Activated naive CD8-positive, alpha-beta T cell treated with anti-CD3 and anti-CD28 coated beads, Interleukin-2, amount 10 ng/mL, durations not matched to agents 7 days and 5 days (primary cell): ENCODE data around the gene TOPAZ1. TPM values are rescaled to one million over a fixed set of nuclear protein-coding genes. Genes with fewer than 3 reads are reported as not detected.

ENCODE experiments used
- ATAC-seq: fragments of 150-1000 bp; cut with Tn5 transposase; one replicate; pipeline ENCODE4 v1.10.0; 2021; ENCODE audit warnings: low read depth, moderate library complexity
- POLR2A ChIA-PET: fragments of 350-600 bp; sonication (Branson Sonifier 250); formaldehyde crosslinking; loops from one replicate; lab custom pipeline; 2021; ENCODE audit warnings: antibody characterized with exemption; lab: Charles Lee
- DNase-seq: peaks from one replicate; pipeline ENCODE4 v3.0.0; 2021
- H3K27ac Mint-ChIP-seq: one replicate; pipeline ENCODE4 v1.8.0; 2022; ENCODE audit warnings: mild to moderate bottlenecking, mixed read lengths
- H3K27me3 Mint-ChIP-seq: one replicate; pipeline ENCODE4 v1.8.0; 2022; ENCODE audit warnings: mild to moderate bottlenecking, moderate library complexity, mixed read lengths
- H3K36me3 Mint-ChIP-seq: one replicate; pipeline ENCODE4 v1.8.0; 2021; ENCODE audit warnings: mild to moderate bottlenecking, mixed read lengths
- H3K4me1 Mint-ChIP-seq: one replicate; pipeline ENCODE4 v1.8.0; 2021; ENCODE audit warnings: mixed read lengths
- H3K4me3 Mint-ChIP-seq: one replicate; pipeline ENCODE4 v1.8.0; 2022; ENCODE audit warnings: mild to moderate bottlenecking, moderate library complexity, mixed read lengths
- H3K9me3 Mint-ChIP-seq: one replicate; pipeline ENCODE4 v1.8.0; 2021; ENCODE audit warnings: mixed read lengths
- total RNA-seq, 2 experiments: library from RNA; stranded (reverse); gene quantifications; one replicate each; pipeline ENCODE4 v1.2.3, GENCODE V29; 2021

Gene TOPAZ1
- total RNA-seq: not detected

DNA sequence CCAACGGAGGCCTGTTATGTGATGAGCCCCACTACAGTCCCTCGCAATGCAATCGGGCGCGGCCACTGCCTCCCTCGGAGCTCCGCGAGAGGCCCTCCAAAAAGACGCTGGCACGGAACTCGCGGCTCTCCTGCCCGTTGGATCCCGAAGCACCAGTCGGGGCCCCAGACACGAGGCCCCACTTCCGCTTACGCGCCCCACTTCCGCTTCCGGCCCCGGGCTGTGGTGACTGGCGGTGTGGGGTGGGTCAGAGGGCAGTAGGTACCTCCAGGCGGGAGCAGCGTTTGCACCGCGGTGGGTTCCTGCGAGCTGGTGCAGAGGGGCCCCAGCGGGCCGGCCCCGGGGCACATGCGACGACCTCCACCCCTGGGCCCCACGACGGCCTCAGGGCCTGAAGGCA is at the start of gene TOPAZ1:
Gene TOPAZ1 (plus strand): TSS at position 181 of the 400 bp plus-strand sequence. CDS start 168 bp downstream, at position 349.
- DNase-seq: no peak
- H3K4me3 Mint-ChIP-seq: no peak within 1 kb of the TSS
- POLR2A ChIA-PET: no interaction called here
- H3K9me3 Mint-ChIP-seq: peaks cover 4% of the 10 kb centered on the region
- H3K27ac Mint-ChIP-seq: no peak within 1 kb of the TSS
- H3K27me3 Mint-ChIP-seq: peaks cover 32% of the 10 kb centered on the region
- no peak for ATAC-seq
- H3K4me1 Mint-ChIP-seq: no peaks in the 10 kb centered on the region
- no peaks in the 10 kb centered on the region for H3K36me3 Mint-ChIP-seq

DNA sequence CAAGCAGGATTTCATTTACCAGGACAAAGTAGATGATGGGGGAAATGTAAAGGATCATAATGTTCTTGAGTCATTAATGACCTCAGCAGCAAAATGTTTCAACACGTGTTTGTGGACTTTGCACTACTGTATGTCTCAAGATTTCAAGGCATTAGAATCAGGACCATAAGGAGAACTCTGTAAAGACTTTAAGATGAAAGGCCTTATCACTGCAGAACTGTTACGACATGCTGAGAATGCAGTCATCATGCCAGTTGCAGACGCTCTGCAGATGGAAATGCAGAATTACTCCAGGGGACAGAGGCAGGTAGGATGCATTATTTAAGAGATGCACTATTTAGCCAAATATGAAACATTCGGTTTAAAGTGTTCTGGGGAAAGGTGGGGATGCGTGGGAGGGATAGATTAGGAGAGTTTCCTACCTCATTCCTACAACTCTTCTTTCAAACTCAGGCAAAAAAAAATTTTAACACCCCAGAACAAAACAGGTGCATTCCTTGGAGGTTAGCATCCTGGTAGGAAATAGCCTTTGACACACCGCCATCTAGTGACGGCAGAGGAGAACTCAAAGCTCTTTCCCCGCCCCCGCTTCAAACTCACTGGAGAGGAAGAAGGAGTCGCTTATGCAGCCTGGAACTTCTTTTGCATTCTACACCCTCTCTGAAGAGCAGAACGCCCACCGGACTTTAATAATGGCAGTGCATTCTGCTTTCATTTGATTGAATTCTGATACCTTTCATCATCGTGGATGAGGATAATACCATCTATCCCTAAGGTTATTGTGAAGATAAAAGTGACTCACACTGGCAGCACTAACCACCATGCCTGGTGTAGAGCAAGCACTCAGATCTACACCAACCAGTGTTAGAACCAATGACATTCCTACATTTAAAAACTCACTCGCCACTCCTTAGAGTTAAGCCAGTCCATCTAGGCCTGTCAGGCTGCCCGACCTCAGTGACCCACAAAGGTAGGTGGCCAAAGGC is 43.1 kb upstream of the TOPAZ1 start:
- Mint-ChIP-seq H3K27ac (no peak overlapping the region), H3K27me3 (peaks cover 12% of the 10 kb centered on the region), H3K9me3 (no peaks in the 10 kb centered on the region), H3K4me1 (no peaks in the 10 kb centered on the region), H3K36me3 (no peaks in the 10 kb centered on the region), H3K4me3 (no peak overlapping the region)
- ATAC-seq: peak; percentile 47
- DNase-seq: peak; percentile 49
- POLR2A ChIA-PET: interaction anchor here (0.9 kb wide), 1 partner anchor 342 kb away, joined by 3 read pairs; no protein-coding TSS in a partner anchor

DNA sequence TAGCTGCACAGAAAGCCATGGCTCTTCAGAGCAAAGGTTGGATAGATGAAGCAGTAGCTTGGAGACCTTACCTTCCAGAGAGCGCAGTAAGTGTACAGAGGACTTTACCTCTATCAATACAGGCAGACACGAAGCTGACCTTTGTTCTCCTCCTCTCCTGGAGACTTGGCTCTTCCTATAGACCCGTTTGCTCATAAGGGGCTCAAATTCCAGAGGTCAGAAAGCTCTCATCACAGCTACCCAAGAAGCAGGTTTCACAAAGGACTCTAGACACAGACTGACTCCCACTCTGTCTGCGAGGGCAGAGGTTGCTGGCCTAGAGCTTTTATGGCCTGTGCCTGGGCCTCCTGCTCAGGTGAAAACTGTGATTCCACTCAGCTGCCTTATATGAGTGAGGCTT is 35.4 kb upstream of the TOPAZ1 start:
- Mint-ChIP-seq H3K27me3 (peaks cover 30% of the 10 kb centered on the region), H3K9me3 (no peaks in the 10 kb centered on the region), H3K27ac (no peak overlapping the region), H3K4me3 (no peak overlapping the region), H3K4me1 (peaks cover 14% of the 10 kb centered on the region), H3K36me3 (no peaks in the 10 kb centered on the region)
- ATAC-seq: no peak
- DNase-seq: no peak
- POLR2A ChIA-PET: no interaction called here

DNA sequence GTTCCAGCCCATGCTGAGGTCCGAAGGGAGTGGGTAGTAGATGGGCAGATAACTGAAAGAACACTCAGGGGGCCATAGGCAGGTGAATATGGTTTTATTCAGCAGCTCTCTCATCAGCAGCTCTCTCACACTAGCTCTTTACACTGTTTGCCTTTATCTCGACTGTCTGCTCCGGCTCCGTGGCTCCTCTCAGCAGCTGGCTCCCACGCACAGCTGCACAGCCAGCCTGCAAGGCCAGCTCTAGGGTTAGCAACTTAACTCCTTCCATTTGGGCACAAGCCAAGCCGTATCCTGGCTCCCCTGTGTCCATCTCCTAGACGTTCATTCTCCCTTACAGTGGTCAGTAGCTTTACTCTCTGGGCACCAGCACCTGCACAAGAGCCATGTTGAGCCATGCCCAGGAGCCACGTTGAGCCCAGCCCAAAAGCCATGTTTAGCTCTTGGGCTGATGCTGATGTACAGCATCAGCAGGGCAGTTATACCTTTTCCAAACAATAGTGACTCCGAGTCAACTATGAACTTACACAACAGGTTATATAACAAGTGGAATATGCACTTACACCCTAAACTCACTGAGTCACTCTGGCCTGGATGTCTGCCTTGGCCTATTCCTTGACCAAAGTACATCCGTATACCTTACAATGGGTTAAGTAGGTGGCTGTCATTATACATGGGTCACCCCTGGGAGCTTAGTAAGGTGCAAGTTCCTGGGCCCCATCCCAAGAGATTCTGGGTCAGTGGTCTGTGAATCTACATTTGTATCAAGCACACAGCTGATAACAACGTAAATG is 34.6 kb upstream of the TOPAZ1 start:
- ATAC-seq (no peak), DNase-seq (no peak)
- Mint-ChIP-seq H3K4me3 (no peak overlapping the region), H3K4me1 (peaks cover 14% of the 10 kb centered on the region), H3K9me3 (no peaks in the 10 kb centered on the region), H3K27me3 (peaks cover 31% of the 10 kb centered on the region), H3K36me3 (no peaks in the 10 kb centered on the region), H3K27ac (no peak overlapping the region)
- POLR2A ChIA-PET: no interaction called here

DNA sequence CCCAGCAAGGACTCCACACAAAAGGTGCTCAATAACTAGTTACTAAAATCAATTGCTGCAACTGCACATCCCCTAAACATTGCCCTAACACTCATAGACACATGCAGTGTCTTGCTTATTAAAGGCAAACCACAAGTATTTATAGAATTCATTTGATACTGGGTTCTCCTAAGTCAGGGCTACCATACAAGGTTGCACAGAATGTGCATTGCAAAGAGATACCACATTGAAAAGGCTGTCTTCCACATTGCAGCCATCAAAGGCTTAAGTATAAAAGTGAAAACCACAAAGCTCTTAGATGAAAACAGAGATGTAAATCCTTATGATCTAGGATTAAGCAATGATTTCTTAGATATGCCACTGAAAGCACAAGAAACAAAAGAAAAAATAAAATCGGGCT is 33.6 kb upstream of the TOPAZ1 start:
- Mint-ChIP-seq H3K36me3 (no peaks in the 10 kb centered on the region), H3K27ac (no peak overlapping the region), H3K9me3 (no peaks in the 10 kb centered on the region), H3K4me1 (peaks cover 14% of the 10 kb centered on the region), H3K4me3 (peak overlapping the region; percentile 49), H3K27me3 (peaks cover 37% of the 10 kb centered on the region)
- ATAC-seq (peak; percentile 86), DNase-seq (no peak)
- POLR2A ChIA-PET: no interaction called here

DNA sequence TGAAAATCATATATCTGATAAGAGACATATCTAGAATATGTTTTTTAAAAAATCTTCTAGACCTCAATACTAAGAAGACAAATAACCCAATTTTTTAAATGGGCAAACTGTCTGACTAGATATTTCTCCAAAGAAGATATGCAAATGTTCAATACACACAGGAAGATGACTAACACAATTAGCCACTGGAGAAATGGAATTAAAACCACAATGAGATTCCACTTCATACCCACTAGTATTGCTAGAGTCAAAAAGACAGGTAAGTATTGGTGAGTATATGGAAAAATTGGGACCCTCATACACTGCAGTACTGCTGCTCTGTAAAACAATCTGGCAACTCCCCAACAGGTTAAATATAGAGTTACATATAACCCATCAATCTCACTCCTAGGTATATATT is 33.1 kb upstream of the TOPAZ1 start:
- POLR2A ChIA-PET: no interaction called here
- no peak for ATAC-seq
- H3K36me3 Mint-ChIP-seq: no peaks in the 10 kb centered on the region
- DNase-seq: no peak
- H3K9me3 Mint-ChIP-seq: no peaks in the 10 kb centered on the region
- peak overlapping the region; percentile 49 for H3K4me3 Mint-ChIP-seq
- peaks cover 14% of the 10 kb centered on the region for H3K4me1 Mint-ChIP-seq
- peaks cover 40% of the 10 kb centered on the region for H3K27me3 Mint-ChIP-seq
- H3K27ac Mint-ChIP-seq: no peak overlapping the region

DNA sequence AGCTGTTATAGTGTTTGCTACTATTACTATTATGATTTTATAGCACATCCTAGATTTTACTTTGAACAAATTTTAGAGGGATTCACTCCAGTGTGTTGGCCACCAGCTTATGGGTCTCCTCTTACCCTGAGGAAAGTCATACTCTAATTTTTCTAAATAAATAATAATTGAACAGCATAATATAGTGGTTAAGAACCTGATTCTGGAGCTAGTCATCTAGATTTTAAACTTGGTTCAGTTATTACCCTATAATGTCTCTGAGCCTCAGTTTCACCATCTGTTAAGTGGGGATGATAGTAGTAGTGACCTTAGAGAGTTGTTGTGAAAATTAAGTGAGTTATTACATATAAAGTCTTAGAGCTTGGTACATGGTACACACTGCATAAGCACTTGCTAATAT is 30.7 kb upstream of the TOPAZ1 start:
- POLR2A ChIA-PET: no interaction called here
- Mint-ChIP-seq H3K9me3 (peaks cover 2% of the 10 kb centered on the region), H3K4me3 (no peak overlapping the region), H3K27me3 (peaks cover 43% of the 10 kb centered on the region), H3K36me3 (no peaks in the 10 kb centered on the region), H3K27ac (no peak overlapping the region), H3K4me1 (peaks cover 14% of the 10 kb centered on the region)
- DNase-seq (no peak), ATAC-seq (no peak)

DNA sequence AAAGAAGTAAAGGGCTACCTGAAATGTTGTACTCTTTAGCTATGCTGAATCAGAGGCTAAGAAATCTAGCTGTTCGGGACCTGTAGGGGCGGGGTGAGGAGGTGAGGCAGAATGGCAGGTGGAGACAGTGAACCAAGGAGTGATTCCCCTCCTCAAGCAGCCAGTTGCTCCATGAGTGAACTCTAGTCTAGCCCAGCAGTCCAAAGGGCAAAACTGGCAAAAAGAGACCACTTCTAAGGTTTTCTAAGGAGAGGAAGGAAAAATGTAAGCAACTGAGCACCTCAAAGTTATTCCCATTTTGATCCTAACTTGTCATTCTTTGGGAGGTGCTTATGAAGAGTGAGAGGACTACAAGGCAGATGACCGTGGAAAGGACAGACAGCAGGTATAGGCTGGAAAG is 19.3 kb upstream of the TOPAZ1 start:
- peaks cover 1% of the 10 kb centered on the region for H3K36me3 Mint-ChIP-seq
- no peak overlapping the region for H3K4me3 Mint-ChIP-seq
- H3K27ac Mint-ChIP-seq: no peak overlapping the region
- ATAC-seq (no peak), DNase-seq (no peak)
- H3K4me1 Mint-ChIP-seq: peaks cover 3% of the 10 kb centered on the region
- peaks cover 42% of the 10 kb centered on the region for H3K27me3 Mint-ChIP-seq
- POLR2A ChIA-PET: no interaction called here
- peaks cover 2% of the 10 kb centered on the region for H3K9me3 Mint-ChIP-seq

DNA sequence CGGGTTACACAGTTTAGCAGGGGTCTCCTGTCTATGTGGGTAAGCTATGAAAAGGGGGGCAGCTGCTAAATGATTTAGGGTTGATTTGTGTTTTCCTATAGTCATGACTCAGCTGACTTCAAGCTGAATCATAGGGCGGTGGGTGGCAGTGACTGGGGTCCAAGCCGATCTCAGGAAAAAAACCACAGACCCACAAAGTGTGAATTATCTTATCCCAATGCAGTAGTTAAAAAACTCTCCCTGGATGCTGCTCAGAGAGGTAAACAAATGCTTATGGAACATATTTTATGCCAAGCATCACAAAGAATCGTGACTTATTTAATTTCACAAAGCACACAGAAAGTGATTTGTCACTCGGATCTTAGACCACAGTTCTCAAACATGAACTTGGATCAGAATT is 18.4 kb upstream of the TOPAZ1 start:
- Mint-ChIP-seq H3K9me3 (peaks cover 2% of the 10 kb centered on the region), H3K27me3 (peaks cover 37% of the 10 kb centered on the region), H3K4me3 (no peak overlapping the region), H3K36me3 (peaks cover 1% of the 10 kb centered on the region), H3K4me1 (peaks cover 4% of the 10 kb centered on the region), H3K27ac (no peak overlapping the region)
- DNase-seq: no peak
- POLR2A ChIA-PET: no interaction called here
- ATAC-seq: no peak

DNA sequence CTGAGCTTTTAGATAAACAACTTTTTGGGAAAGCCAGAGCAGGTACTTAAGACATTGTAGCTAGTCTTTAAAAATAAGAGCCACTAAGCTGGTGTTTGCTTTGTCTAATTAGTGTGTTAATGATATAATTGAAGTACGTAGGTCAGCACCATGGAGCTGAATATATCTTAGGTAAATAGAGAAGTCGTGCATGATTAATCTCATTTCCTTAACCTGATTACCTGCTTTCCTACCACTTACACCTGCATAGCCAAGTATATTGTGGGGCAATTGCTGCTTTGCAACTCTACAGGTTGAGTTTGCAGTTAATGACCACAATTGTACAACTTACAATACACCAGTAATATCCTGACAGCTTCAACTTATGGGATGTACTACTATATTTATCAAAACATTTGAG is 17.6 kb upstream of the TOPAZ1 start:
- ATAC-seq (no peak), DNase-seq (no peak)
- no peak overlapping the region for H3K4me3 Mint-ChIP-seq
- peaks cover 1% of the 10 kb centered on the region for H3K36me3 Mint-ChIP-seq
- peaks cover 32% of the 10 kb centered on the region for H3K27me3 Mint-ChIP-seq
- H3K27ac Mint-ChIP-seq: no peak overlapping the region
- H3K9me3 Mint-ChIP-seq: peaks cover 1% of the 10 kb centered on the region
- H3K4me1 Mint-ChIP-seq: peaks cover 4% of the 10 kb centered on the region
- POLR2A ChIA-PET: no interaction called here

DNA sequence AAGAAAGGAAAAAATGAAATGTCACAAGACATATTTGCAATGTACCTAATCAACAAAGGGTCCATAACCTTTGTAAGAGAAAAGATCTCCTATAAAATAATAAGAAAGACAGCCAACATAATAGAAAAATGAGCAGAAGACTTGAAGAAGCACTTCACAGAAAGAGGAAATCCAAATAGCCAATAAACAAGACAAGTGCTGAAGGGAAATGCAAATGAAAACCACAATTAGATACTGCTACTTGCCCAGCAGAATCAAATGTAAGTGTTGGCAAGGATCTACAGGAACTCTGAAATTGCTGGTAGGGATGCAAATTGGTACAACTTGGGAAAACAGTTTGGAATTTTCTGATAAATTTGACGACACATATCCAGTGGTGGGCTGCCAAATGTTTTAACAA is 15.1 kb upstream of the TOPAZ1 start:
- Mint-ChIP-seq H3K36me3 (no peaks in the 10 kb centered on the region), H3K4me1 (peaks cover 4% of the 10 kb centered on the region), H3K4me3 (no peak overlapping the region), H3K9me3 (no peaks in the 10 kb centered on the region), H3K27me3 (peaks cover 31% of the 10 kb centered on the region), H3K27ac (no peak overlapping the region)
- no peak for DNase-seq
- POLR2A ChIA-PET: no interaction called here
- no peak for ATAC-seq

DNA sequence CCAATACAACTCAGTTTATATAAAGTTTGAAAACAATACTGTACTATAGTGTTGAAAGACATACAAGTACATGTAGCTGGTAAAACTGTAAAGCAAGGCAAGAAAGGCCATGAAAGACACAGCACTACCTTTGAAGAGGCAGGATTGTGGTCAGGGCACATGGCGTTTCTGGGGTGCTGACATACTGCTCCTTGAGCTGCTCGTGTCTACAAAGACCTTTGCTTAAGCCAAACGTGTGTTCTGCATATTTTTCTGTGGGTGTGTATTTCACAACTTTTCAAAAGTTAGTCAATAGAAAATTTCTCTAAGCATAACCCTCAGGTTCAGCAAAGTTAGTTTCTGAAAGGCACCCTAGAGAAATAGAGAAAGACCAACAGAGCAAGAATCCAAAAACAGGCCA is 14.1 kb upstream of the TOPAZ1 start:
- Mint-ChIP-seq H3K27me3 (peaks cover 25% of the 10 kb centered on the region), H3K4me3 (no peak overlapping the region), H3K9me3 (no peaks in the 10 kb centered on the region), H3K36me3 (no peaks in the 10 kb centered on the region), H3K4me1 (peaks cover 7% of the 10 kb centered on the region), H3K27ac (no peak overlapping the region)
- POLR2A ChIA-PET: no interaction called here
- ATAC-seq (no peak), DNase-seq (no peak)

DNA sequence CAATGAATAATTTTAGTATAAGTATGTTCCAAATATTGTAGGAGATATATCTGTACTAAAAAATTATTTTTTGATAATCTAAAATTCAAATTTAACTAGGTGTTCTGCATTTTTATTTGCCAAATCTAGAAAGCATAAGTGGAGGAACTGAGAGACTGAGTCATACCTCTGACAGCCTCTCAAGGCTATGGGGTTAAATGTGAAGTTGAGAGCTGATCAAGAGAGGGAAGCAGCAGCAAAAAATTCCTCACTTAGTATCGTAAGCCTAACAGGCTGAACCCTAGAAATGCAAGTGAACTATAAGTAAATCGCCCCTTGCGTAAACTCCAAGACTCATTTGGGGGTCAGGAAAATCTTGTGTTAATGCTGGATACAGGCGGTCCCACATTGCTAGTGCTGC is 12.8 kb upstream of the TOPAZ1 start:
- Mint-ChIP-seq H3K4me3 (no peak overlapping the region), H3K36me3 (no peaks in the 10 kb centered on the region), H3K4me1 (peaks cover 11% of the 10 kb centered on the region), H3K27me3 (peaks cover 19% of the 10 kb centered on the region), H3K9me3 (no peaks in the 10 kb centered on the region), H3K27ac (no peak overlapping the region)
- ATAC-seq (no peak), DNase-seq (no peak)
- POLR2A ChIA-PET: no interaction called here
